GM19463 (cell line): ENCODE data around the gene TNF.

ENCODE experiments used
- ATAC-seq: cut with Tn5 transposase; IDR thresholded peaks from one replicate; pipeline ENCODE4 v1.9.1; 2021; ENCODE audit warnings: mild to moderate bottlenecking, moderate library complexity; ENCODE audit not compliant: unreplicated experiment

The TNF gene

DNA sequence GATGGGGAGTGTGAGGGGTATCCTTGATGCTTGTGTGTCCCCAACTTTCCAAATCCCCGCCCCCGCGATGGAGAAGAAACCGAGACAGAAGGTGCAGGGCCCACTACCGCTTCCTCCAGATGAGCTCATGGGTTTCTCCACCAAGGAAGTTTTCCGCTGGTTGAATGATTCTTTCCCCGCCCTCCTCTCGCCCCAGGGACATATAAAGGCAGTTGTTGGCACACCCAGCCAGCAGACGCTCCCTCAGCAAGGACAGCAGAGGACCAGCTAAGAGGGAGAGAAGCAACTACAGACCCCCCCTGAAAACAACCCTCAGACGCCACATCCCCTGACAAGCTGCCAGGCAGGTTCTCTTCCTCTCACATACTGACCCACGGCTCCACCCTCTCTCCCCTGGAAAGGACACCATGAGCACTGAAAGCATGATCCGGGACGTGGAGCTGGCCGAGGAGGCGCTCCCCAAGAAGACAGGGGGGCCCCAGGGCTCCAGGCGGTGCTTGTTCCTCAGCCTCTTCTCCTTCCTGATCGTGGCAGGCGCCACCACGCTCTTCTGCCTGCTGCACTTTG, at the start of gene TNF:
Gene TNF, plus strand, starts transcription at position 231 of the 567 bp plus-strand sequence. Its CDS starts 177 bp downstream, at position 408.
- no peak for ATAC-seq

DNA sequence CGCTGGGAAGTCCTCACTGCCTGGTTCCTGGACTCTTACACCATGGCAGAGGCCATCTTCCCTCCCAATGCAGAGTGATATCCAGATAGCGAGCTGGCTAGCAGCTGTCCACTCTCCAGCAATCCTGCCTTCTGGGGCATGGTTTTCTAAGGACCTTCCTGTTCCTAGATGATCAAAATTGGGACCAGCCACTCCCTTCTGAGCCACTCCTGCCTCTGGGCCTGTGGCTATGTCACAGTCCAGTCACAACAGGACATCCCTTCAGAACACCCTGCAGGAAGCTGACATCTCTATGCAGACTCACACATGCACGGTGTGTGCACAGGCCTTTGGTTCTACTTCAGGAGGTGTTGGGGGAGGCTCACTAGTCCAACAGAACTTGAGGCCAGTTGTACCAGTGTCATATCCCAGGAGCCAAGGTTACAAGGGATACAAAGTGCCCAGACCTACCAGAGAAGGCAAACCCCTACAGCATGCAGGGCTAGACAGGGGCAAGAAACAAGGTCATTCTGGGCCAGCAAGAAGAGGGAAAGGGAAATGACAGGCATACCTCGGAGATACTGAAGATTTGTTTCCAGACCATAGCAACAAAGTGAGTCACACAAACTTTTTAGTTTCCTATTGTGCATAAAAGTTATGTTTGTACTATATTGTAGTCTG, 49.3 kb upstream of the TNF start:
- no peak for ATAC-seq

DNA sequence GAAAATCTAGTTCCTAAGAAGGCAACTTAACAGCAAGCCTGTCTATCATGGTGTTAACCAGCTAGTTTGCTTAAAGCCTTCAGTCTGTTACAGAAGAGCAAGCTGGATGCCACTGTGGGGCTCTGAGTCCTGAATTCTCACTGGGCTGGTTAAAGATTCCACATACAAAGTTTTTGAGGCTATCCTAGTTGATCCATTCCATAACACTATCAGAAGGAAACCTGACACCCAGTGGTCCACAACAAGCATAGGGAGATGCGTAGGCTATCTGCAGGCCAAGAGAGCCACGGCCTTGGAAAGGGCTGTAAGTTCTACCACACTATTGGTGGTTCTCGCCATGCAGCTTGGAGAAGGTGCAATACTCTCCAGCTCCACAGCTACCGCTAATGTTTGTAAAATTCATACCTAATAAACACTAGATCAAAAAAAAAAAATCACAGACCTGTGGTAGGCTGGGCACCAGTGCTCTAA, 47.0 kb upstream of the TNF start:
- no peak for ATAC-seq

DNA sequence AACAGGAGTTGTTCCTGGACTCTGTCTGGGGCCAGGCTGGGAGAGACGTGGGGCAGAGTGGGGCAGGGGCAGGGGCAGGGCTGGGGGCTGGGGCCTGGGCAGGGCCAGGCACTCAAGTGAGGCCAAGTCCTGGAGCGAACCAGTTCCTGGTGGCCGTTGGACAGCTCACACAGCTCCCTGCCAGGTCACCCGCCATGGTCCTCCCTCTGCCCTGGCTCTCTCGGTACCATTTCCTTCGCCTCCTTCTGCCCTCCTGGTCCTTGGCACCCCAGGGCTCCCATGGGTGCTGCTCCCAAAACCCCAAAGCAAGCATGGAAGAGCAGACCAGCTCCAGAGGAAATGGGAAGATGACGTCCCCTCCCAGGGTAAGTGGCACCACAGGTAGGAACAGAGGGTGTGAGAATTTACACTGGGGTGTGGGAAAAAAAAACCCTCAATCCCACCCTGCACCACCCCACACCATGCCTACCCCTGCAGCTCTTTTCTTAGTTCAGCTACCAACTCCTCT, 46.5 kb upstream of the TNF start, which contains the start of gene MCCD1:
Gene MCCD1, plus strand, starts transcription at position 142 of the 508 bp plus-strand sequence. Its CDS starts 53 bp downstream, at position 195.
- no peak for ATAC-seq

DNA sequence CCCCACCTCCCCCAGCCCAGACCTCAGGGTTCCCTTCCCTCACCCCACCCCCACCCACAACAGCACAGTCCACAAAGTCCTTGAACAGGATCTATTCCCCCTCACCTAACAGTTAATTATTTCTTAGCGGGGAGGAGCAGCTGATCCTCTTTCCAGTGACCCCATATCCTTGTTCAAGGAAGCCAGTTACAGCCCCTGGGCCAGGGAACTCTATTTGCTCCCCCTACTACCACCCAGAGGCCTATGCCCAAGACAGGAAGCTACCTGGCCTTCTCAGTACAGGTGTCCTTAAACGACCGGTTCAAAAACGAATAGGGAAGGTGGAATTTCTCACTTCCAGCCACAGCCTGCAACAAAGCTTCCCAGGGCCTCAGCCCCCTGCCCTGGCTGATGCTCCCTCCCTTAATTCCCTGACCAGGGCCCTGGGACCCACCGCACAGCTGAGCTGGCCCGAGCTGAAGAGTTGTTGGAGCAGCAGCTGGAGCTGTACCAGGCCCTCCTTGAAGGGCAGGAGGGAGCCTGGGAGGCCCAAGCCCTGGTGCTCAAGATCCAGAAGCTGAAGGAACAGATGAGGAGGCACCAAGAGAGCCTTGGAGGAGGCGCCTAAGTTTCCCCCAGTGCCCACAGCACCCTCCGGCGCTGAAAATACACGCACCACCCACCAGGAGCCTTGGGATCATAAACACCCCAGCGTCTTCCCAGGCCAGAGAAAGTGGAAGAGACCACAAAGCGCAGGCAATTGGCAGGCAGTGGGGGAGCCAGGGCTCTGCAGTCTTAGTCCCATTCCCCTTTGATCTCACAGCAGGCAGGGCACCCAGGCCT, 45.8 kb upstream of the TNF start:
- ATAC-seq: no peak

DNA sequence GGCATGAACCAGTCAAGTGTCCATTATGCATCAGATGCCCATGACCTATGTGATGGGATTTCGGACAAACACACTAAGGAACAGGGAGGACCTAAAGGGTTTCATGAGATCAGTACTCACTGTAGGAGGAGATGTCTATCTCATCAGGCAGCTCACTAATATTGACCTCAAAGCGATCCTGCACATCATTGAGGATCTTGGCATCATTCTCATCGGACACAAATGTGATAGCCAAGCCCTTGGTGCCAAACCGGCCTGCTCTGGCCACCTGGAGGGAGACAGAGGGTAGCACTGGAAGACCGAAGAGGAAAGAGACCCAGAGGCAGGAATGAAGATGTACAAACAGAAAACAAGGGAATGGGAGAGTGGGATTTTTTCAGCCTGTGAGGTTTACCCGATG, 44.7 kb upstream of the TNF start:
- no peak for ATAC-seq

DNA sequence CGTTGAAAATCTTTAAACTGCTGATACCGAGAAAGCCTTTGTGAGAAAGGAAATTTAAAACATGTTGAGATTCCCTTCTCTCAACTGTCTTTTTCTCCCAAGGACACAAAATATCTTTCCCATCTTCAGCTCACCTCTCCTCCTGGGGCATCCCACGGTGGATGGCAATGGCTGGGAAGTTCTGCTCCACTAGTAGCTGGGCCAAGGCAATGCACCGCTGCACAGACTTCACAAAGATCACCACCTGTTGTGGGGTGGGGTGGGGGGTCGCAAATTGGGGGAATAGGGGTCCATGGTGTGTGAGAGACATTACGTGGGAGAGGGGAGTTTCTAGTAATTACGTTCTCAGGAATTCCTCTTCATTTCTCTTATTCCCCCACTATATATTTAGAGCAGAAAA, 44.2 kb upstream of the TNF start:
- ATAC-seq: no peak

DNA sequence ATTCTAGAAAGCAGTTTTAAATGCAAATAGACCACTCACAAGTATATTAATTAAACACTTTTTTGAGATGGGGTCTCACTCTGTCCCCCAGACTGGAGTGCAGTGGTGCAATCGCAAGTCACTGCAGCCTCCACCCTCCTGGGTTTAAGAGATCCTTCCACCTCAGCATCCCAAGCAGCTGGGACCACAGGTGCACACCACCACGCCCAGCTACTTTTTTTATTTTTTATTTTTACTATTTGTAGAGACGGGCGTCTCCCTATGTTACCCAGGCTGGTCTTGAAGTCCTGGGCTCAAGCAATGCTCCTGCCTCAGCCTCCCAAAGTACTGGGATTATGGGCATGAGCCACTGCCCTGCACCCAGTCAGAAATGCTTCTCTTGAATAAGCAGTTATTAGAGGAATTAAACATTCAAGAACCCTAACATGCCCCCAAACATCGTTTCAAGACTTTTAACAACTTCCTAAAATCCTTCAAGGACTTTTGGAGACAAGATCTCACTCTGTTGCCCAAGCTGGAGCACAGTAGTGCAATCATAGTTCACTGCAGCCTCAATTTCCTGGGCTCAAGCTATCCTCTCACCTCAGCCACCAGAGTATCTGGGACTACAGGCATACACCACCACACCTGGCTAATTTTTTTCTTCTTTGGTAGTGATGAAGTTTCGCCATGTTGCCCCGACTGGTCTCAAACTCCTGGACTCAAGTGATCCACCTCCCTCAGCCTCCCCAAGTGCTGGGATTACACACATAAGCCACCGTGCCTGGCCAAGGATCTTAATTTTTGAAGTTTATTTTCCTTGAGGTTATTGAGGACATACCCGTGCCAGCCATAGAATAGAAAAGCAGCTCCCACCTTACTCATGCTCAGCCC, 43.4 kb upstream of the TNF start:
- ATAC-seq: no peak

DNA sequence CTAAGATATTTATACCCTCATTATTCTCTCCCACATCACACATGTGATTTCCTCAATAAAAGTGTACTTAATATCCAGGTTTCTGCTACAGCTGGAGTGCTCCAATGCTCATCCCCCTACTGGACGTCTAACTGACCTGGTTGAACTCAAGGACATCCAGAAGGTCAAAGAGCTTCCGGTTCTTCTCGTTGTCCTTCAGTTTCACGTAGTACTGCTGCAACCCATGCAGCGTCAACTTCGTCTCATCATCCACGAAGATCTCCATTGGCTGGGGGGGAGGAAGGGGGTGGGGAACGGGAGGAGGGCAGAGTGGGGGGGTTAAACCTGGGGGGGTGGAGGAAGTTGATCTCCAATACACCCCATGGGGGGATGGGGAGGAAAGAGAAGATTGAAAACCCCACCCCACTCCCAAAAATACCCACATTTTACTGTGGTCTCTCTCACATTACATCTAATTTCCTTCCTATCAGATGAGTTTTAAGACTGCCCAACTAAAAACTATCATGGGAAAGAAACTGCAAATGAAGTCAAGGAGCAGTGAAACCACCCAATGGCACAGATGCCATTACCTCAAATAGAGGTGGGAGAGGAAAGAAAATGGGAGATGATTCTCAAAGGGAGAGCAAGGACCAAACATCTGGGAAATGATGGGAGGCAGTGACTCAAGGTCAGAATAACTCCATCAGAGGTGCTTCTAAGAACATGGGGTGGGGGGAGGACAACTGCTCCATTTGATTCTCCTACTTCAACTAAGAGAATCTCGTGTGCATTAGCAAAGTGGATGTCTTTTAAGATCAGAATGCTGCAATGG, 42.5 kb upstream of the TNF start:
- no peak for ATAC-seq

DNA sequence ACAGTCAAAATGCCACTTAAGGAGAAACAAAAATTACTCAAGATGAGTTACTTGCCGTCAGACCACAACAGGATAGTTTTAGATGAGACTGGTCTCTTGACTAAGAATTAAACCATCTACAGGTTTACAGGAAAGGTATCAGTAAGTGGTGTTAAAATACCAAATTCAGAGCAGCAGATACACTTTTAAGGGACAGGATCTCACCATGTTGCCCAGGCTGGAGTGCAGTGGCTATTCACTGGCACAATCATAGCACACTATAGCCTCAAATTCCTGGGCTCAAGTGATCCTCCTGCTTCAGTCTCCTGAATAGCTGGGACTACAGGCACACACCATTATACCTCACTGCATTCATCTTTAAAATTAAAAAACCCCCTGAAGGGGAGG, 41.9 kb upstream of the TNF start:
- no peak for ATAC-seq

DNA sequence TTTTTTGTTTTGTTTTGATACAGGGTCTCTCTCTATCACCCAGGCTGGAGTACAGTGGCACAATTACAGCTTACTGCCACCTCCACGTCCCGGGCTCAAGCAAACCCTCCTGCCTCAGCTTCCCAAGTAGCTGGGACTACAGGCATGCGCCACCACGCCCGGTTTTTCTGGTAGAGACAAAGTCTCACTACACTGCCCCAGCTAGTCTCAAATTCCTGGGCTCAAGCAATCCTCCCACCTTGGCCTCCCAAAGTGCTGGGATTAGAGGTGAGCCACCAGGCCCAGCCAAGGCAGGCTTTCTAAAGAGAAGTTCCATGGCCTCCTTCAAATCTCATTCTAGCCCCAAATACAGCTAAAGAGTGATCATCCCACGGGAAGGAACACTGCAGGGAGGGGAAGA, 41.4 kb upstream of the TNF start:
- no peak for ATAC-seq

DNA sequence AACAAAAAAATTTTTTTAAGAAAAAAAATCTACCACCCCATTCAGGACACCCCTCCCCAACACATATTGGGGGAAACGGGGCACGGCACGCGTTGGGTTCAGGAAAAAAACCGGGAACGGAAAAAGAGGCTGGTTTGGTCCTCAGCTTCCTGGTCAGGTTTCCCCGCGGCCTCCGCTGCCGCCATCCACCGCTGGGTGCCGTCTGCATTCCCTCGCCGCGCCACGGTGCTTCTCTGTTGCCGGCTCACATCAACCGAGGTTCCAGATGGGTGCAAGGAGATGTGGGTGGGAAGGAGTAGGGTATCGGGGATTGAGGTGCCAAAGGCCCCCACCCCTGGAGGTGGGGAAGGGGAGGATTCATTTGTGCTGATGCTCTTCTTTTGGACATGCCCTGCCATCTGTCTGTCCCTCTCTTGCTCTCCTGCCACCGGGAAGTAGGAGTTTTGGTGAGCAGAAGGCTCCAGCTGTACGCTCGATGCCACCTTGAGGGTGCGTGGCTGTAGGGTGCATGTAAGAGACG, 40.8 kb upstream of the TNF start:
- no peak for ATAC-seq

DNA sequence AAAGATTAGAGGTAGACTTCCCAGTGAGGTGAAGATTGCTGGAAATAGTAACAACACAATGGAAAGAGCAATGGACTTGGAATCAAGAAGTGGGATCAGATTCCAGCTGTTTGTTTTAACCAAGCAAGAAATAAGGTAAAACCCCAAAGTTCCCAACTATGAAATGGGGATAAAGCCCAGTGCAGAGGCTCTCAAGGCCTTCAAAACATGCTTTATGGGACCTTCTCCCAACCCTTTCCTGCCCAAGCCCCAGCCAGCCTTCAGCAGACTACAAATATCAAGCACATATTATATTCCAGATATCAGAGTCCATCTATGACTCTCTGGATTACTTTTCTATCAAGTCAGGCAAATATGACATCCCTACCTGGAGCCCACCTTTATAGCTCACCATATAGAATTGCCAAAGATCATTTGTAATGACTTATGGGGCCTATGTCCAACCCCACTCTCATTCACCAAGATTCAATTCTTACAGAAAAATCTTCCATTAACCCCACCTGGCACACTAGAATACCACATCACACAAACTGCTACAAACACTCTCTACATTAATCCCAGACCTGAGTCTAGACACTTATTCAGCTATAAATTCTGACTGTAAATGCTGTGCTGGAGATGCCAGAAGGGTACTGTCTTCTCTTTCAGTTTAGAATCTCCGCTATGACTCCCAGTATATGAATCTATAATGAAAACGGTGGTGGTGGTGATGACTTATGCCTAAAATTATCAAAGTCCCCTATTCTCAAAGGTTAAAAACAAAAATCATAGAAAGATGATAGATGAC, 39.6 kb upstream of the TNF start:
- ATAC-seq: no peak

DNA sequence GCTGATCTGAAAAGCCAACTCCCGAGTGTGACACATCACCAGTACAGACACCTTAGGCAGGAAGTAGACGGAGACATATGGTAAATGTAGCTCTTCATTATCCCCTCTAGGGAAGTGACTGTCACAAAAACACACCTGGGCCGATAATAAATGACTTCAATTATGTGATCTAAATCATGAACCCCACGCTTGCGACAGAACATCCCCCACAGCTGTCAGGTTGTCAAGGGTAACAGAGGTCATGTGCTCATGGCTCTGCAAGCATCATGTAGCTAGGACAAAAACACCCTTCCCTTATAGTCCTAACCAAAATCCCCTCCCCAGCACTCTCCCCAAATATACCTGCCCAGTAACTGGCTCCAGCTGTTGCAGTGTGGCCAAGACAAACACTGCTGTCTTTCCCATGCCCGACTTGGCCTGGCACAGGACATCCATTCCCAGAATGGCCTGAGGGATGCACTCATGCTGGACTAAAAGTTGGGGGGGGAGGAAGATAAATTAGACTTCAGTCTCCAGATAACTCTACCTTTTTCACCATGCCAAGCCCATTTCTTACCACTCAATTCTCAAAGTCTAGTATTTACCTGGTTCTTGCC, 36.5 kb upstream of the TNF start:
- no peak for ATAC-seq

DNA sequence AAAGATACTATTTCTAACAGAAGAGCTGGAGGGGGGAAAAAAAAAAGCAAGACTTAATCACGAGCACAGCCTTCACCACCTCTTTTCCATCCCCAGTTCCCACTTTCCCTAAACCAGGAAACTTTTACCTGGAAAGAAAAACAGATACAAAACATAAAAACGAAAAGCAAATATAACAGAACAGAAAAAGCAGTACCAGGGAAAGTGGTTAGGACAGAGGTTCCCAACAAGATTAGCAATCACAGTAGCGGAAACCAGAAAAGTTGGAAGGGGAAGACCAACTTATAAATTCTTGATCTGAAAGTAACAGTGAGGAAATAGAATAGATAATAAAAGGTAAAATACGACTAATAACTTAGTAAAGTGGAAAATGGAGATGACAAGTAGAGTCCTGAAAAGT, 34.7 kb upstream of the TNF start:
- no peak for ATAC-seq

DNA sequence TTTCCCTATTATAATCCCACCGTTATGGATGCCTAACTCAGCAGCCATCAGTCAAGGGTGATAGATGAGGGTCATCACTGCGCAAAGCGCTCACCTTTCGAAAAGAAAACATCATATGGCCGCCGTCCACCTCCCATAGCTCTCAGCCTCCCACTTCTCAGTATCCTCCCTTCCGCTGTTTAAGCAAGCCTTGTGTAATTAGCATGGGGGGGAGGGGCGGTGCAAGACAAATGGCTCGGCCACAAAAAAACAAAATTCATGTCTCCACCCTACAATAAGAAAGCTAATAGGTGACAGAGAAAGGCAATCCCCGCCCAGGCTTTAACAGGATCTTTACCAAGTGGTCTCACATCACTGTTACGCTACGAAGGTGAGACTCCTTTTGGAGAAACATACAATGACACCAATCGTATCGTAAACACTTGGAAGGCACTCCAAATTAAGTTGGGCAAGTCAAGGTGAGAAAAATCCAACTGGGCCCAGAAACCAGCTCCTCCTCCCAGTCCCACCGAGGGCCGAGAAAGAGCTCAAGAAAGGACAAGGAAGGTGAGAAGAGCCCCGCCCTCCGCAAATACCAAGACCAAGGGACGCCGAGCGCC, 34.2 kb upstream of the TNF start:
- no peak for ATAC-seq

DNA sequence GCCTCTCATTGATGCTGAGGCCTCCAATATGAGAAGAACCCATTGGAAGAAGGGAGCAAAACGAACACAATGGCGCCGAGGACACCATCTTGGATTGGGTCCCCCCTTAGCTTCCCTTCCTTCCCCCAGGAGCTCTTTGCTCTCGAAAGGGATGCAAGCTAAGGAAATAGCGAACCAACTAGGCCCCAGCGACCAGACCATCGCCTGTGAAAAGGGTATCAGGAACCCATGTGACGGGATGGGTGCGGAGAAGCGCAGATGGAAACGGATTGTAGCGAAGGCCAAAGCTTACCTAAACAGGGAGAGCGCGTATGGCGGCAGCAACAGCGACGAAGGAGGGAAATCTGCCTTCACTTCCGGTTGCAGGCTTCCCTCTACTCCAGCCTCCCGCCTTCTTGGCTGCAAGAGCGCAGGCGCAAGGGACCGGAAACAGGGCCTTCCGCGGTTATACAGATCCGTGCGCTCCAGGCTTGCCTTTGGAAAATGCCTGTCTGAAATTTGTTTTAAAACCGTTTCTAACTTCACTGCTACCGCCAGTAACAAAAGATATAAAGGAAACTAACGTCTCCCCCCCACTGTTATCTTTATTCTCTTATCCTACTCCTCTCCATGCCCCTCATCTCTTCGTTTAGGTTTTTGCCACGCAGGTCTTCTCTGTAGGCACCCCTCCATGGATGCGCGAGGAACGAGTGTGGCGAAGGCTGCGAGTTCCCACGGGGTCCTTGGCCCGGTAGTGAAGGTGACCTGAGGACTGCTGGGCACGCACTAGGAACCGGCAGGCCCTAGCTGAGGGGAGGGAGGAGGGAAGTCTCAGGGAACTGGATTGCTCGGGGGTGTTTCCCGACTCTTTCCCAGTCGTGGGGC, 33.5 kb upstream of the TNF start, which contains the start of gene DDX39B:
Gene DDX39B, minus strand, starts transcription at position 346 of the 864 bp plus-strand sequence. CDS start 1,471 bp downstream, outside the sequence.
- ATAC-seq: peak; percentile 68
